Measurements from ENCODE around the gene TNNT2.

- TF ChIP-seq CTCF (IDR thresholded peaks at IDR 0.05; ENCODE audit: insufficient read depth, low read depth, low read length): no peak
- no peak for TF ChIP-seq EZH2 (IDR thresholded peaks at IDR 0.05; ENCODE audit: insufficient read depth, low read length)
Observed at GRCh38 chr1:201421041-201421440, 43.6 kb upstream of the TNNT2 start.
